Astrocyte of the cerebellum (primary cell): ENCODE measurements around the gene KCNMA1.

Experiments used
- DNase-seq: peaks from one replicate; pipeline ENCODE4 v3.0.0-alpha.2; 2011; ENCODE audit warnings: low read depth
- H3K4me3 ChIP-seq: 2 replicates; pipeline ENCODE4 v1.5.1; 2011; ENCODE audit warnings: mild to moderate bottlenecking, low read depth, low read length, moderate library complexity
- in situ Hi-C: cut with HindIII; loops from 2 replicates; pipeline ENCODE4 v1.10.0; 2017; ENCODE audit warnings: low sequenced_read_pairs
- TF ChIP-seq, protein P1 (sequence below): IDR thresholded peaks from 2 replicates; pipeline ENCODE4 v1.5.1; 2012; ENCODE audit warnings: low read length, low read depth, moderate library complexity, mild to moderate bottlenecking; ENCODE audit errors: missing control alignments

KCNMA1 gene

GRCh38 chr10:77404810-77405209, 232.8 kb downstream of the KCNMA1 start:
- no peak overlapping the region for H3K4me3 ChIP-seq
- in situ Hi-C loops: no loop called here
- DNase-seq: no peak
- TF ChIP-seq, protein P1, sequence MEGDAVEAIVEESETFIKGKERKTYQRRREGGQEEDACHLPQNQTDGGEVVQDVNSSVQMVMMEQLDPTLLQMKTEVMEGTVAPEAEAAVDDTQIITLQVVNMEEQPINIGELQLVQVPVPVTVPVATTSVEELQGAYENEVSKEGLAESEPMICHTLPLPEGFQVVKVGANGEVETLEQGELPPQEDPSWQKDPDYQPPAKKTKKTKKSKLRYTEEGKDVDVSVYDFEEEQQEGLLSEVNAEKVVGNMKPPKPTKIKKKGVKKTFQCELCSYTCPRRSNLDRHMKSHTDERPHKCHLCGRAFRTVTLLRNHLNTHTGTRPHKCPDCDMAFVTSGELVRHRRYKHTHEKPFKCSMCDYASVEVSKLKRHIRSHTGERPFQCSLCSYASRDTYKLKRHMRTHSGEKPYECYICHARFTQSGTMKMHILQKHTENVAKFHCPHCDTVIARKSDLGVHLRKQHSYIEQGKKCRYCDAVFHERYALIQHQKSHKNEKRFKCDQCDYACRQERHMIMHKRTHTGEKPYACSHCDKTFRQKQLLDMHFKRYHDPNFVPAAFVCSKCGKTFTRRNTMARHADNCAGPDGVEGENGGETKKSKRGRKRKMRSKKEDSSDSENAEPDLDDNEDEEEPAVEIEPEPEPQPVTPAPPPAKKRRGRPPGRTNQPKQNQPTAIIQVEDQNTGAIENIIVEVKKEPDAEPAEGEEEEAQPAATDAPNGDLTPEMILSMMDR: no peak

DNA sequence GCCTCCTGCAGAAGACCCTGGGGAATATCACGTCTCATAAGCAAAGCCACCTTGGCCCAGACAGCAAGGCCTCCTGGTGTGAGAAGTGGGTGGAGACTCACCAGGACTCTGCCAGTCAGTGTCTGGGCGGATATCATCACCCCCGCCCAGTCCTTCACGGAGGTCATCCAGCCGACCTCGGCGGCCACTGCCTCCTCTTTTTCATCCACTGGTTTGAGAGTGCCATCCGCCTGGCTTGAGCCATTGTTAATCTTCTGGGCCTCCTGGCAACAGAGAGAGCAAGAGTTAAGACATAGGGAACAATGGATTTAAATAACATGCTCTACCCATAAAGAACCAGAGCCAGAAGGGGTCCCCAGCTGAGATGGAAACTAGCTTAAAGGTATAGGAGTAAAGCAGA, 233.8 kb downstream of the KCNMA1 start:
- DNase-seq: no peak
- in situ Hi-C loops: no loop called here
- H3K4me3 ChIP-seq: no peak overlapping the region
- TF ChIP-seq, protein P1: no peak

GRCh38 chr10:77401683-77402082, 235.9 kb downstream of the KCNMA1 start:
- in situ Hi-C loops: no loop called here
- DNase-seq: no peak
- TF ChIP-seq, protein P1: no peak

DNA sequence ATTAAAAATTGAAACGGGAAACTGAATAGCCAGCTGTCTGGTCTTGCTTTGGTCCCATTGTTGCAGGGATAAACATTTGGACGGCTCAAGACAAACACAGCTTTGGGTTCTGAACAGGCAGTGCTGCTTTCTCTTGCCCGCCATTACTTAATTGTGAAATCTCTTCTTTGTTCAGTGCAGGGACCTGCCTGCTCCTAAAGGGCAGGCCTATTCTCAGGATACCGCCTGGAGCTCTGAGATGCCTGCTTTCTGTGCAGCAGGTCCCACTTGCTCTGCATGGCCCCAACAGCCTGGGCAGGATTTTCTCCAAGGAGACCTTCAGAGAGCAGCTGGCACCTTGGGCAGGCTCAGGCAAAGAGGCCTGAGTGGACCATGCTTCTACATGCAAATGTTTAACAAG, 237.6 kb downstream of the KCNMA1 start:
- TF ChIP-seq, protein P1: no peak
- in situ Hi-C loops: no loop called here
- H3K4me3 ChIP-seq: no peak overlapping the region
- no peak for DNase-seq

More at GRCh38 chr10:77401683-77402082, 235.9 kb downstream of the KCNMA1 start:
- H3K4me3 ChIP-seq: no peak overlapping the region

DNA sequence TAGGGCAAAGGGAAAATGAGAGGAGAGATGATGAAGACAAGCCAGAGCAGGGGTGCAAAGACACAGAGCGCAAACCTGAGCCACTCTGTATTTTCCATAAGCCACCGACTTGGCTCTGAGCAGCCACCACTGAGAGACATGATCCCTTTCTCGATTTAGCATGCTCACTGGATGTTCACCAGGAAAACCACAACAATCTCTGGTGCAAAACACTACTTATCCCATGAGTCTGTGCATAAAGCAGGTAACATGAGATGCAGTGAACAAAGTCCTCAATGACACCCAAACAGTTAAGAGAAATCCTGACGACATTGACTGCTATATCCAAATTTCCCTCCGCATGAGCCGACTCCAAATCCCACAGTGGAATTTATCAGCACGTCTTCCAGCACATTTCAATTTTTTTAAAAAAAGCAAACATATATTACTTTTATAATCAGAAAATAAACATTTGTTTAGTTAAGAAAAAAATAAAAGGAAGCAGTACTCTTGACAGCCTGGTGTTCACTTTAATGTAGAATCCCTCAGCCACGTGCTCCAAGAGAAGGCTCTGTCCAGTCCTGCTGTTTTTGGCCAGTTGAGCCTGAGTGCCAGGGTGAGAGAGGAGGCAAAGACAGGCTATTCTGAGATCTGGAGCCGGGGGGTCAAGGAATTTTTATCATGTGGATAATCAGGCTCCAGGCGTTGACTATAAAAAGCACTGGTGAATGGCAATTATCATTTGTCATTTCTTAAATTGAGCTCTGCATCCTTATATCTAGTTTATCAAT, 238.4 kb downstream of the KCNMA1 start:
- no peak overlapping the region for H3K4me3 ChIP-seq
- TF ChIP-seq, protein P1: no peak
- in situ Hi-C loops: no loop called here

GRCh38 chr10:77398558-77398957, 239.1 kb downstream of the KCNMA1 start:
- in situ Hi-C loops: no loop called here
- no peak overlapping the region for H3K4me3 ChIP-seq
- TF ChIP-seq, protein P1: no peak
- DNase-seq: no peak

More for the DNA sequence above, 238.4 kb downstream of the KCNMA1 start:
- no peak for DNase-seq

GRCh38 chr10:77397103-77397502, 240.5 kb downstream of the KCNMA1 start:
- no peak overlapping the region for H3K4me3 ChIP-seq
- in situ Hi-C loops: no loop called here
- TF ChIP-seq, protein P1: no peak
- DNase-seq: no peak
